ENCODE measurements around the gene EHD3. TPM values are rescaled to one million over a fixed set of nuclear protein-coding genes. Genes with fewer than 3 reads are reported as not detected.

Gene EHD3
- polyA plus RNA-seq, 1 donor from 2014 or later: 3.5 TPM

GRCh38 chr2:31302940-31303563 is 69.1 kb downstream of the EHD3 start:
- no peaks in the 10 kb centered on the region for H3K9me2 ChIP-seq (ENCODE audit: insufficient read depth, low read length)
- no peaks in the 10 kb centered on the region for H3K27me3 ChIP-seq (ENCODE audit: insufficient read depth, low read depth, low read length)
- H3K9me3 ChIP-seq (ENCODE audit: low read length): no peaks in the 10 kb centered on the region
- TF ChIP-seq, protein P1, sequence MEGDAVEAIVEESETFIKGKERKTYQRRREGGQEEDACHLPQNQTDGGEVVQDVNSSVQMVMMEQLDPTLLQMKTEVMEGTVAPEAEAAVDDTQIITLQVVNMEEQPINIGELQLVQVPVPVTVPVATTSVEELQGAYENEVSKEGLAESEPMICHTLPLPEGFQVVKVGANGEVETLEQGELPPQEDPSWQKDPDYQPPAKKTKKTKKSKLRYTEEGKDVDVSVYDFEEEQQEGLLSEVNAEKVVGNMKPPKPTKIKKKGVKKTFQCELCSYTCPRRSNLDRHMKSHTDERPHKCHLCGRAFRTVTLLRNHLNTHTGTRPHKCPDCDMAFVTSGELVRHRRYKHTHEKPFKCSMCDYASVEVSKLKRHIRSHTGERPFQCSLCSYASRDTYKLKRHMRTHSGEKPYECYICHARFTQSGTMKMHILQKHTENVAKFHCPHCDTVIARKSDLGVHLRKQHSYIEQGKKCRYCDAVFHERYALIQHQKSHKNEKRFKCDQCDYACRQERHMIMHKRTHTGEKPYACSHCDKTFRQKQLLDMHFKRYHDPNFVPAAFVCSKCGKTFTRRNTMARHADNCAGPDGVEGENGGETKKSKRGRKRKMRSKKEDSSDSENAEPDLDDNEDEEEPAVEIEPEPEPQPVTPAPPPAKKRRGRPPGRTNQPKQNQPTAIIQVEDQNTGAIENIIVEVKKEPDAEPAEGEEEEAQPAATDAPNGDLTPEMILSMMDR (IDR thresholded peaks at IDR 0.05; ENCODE audit: poor library complexity, severe bottlenecking): no peak
- no peak for TF ChIP-seq EZH2 (IDR thresholded peaks at IDR 0.05; ENCODE audit: borderline replicate concordance, insufficient read depth, low read length, poor library complexity, severe bottlenecking)
- no peak for TF ChIP-seq TAF1 (IDR thresholded peaks at IDR 0.05; ENCODE audit: low read depth)
- TF ChIP-seq MXI1 (conservative IDR thresholded peaks at IDR 0.05; ENCODE audit: poor library complexity, severe bottlenecking): no peak
- no peak for TF ChIP-seq EP300 (conservative IDR thresholded peaks at IDR 0.05; ENCODE audit: poor library complexity, severe bottlenecking)
- TF ChIP-seq SMC3 (conservative IDR thresholded peaks at IDR 0.05; ENCODE audit: poor library complexity): no peak
- TF ChIP-seq, protein P2, sequence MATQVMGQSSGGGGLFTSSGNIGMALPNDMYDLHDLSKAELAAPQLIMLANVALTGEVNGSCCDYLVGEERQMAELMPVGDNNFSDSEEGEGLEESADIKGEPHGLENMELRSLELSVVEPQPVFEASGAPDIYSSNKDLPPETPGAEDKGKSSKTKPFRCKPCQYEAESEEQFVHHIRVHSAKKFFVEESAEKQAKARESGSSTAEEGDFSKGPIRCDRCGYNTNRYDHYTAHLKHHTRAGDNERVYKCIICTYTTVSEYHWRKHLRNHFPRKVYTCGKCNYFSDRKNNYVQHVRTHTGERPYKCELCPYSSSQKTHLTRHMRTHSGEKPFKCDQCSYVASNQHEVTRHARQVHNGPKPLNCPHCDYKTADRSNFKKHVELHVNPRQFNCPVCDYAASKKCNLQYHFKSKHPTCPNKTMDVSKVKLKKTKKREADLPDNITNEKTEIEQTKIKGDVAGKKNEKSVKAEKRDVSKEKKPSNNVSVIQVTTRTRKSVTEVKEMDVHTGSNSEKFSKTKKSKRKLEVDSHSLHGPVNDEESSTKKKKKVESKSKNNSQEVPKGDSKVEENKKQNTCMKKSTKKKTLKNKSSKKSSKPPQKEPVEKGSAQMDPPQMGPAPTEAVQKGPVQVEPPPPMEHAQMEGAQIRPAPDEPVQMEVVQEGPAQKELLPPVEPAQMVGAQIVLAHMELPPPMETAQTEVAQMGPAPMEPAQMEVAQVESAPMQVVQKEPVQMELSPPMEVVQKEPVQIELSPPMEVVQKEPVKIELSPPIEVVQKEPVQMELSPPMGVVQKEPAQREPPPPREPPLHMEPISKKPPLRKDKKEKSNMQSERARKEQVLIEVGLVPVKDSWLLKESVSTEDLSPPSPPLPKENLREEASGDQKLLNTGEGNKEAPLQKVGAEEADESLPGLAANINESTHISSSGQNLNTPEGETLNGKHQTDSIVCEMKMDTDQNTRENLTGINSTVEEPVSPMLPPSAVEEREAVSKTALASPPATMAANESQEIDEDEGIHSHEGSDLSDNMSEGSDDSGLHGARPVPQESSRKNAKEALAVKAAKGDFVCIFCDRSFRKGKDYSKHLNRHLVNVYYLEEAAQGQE (IDR thresholded peaks at IDR 0.05; ENCODE audit: borderline replicate concordance): no peak
- TF ChIP-seq POLR2AphosphoS5 (IDR thresholded peaks at IDR 0.05): no peak
- TF ChIP-seq RAD21 (conservative IDR thresholded peaks at IDR 0.05): no peak
- no peaks in the 10 kb centered on the region for H3K79me2 ChIP-seq (replicated peaks; ENCODE audit: insufficient read depth, low read length)
- H3K4me3 ChIP-seq (ENCODE audit: low read length): no peak overlapping the region
- no peaks in the 10 kb centered on the region for H4K20me1 ChIP-seq (ENCODE audit: insufficient read depth)
- H2AFZ ChIP-seq (ENCODE audit: low read depth, low read length): no peak overlapping the region
- H3F3A ChIP-seq (ENCODE audit: insufficient read depth, low read length, poor library complexity, severe bottlenecking): no peaks in the 10 kb centered on the region
- no peak overlapping the region for H3K4me2 ChIP-seq (ENCODE audit: low read length)
- H3K27ac ChIP-seq (ENCODE audit: low read length): no peak overlapping the region
- no peaks in the 10 kb centered on the region for H3K36me3 ChIP-seq (ENCODE audit: insufficient read depth, low read length)
- no peak overlapping the region for H3K9ac ChIP-seq (ENCODE audit: low read length)

DNA sequence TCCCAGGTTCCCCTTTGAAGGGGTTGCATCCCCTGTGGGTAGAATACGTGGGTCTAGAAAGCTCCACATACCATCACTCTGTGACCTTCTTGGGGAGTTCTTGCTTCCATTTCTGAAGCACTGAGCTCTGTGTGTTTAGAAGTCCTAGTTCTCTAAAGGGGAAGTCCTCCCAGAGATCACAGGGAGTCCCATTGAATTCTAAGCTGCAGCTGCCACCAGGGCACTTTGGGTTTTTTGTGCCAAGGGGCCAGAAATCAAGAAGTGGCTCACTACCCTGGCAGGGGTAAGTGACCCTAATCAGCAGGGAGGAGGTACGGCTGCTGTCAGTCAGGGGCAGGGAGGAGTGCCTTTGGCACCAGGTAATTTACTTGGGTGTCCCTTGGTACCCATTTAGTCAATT is 70.9 kb downstream of the EHD3 start:
- Histone ChIP-seq H3K27me3 (ENCODE audit: insufficient read depth, low read depth, low read length) (no peaks in the 10 kb centered on the region), H3K79me2 (replicated peaks; ENCODE audit: insufficient read depth, low read length) (no peaks in the 10 kb centered on the region), H3K4me3 (ENCODE audit: low read length) (no peak overlapping the region), H3K4me2 (ENCODE audit: low read length) (no peak overlapping the region), H3F3A (ENCODE audit: insufficient read depth, low read length, poor library complexity, severe bottlenecking) (no peaks in the 10 kb centered on the region), H3K36me3 (ENCODE audit: insufficient read depth, low read length) (no peaks in the 10 kb centered on the region), H4K20me1 (ENCODE audit: insufficient read depth) (no peaks in the 10 kb centered on the region), H3K9me3 (ENCODE audit: low read length) (no peaks in the 10 kb centered on the region), H3K9me2 (ENCODE audit: insufficient read depth, low read length) (no peaks in the 10 kb centered on the region), H3K9ac (ENCODE audit: low read length) (no peak overlapping the region), H3K27ac (ENCODE audit: low read length) (no peak overlapping the region), H2AFZ (ENCODE audit: low read depth, low read length) (no peak overlapping the region)
- TF ChIP-seq, protein P2 (IDR thresholded peaks at IDR 0.05; ENCODE audit: borderline replicate concordance): no peak
- TF ChIP-seq, protein P1 (IDR thresholded peaks at IDR 0.05; ENCODE audit: poor library complexity, severe bottlenecking): no peak
- no peak for TF ChIP-seq EZH2 (IDR thresholded peaks at IDR 0.05; ENCODE audit: borderline replicate concordance, insufficient read depth, low read length, poor library complexity, severe bottlenecking)
- no peak for TF ChIP-seq POLR2AphosphoS5 (IDR thresholded peaks at IDR 0.05)
- TF ChIP-seq SMC3 (conservative IDR thresholded peaks at IDR 0.05; ENCODE audit: poor library complexity): no peak
- TF ChIP-seq TAF1 (IDR thresholded peaks at IDR 0.05; ENCODE audit: low read depth): no peak
- TF ChIP-seq MXI1 (conservative IDR thresholded peaks at IDR 0.05; ENCODE audit: poor library complexity, severe bottlenecking): no peak
- TF ChIP-seq RAD21 (conservative IDR thresholded peaks at IDR 0.05): no peak
- TF ChIP-seq EP300 (conservative IDR thresholded peaks at IDR 0.05; ENCODE audit: poor library complexity, severe bottlenecking): no peak

All from neural cell (in vitro differentiated cells).